GM23338 (cell line): ENCODE data around the gene PIKFYVE. TPM values are rescaled to one million over a fixed set of nuclear protein-coding genes. Genes with fewer than 3 reads are reported as not detected.

Experiments
- ATAC-seq: fragments of 200-7000 bp; cut with Tn5 transposase; 3 replicates; pipeline ENCODE4 v1.9.1; 2020
- DNase-seq: peaks from one replicate; pipeline ENCODE4 v3.0.0-alpha.2; 2015; ENCODE audit warnings: low spot score
- H2AFZ ChIP-seq: fragments of 200-600 bp; sonication (generic); 2 replicates; pipeline ENCODE4 v1.8.0; 2016; ENCODE audit warnings: antibody characterized with exemption, mild to moderate bottlenecking, moderate library complexity
- H3F3A ChIP-seq: fragments of 200-600 bp; sonication (generic); replicated peaks from 2 replicates; pipeline ENCODE4 v1.8.0; 2017; ENCODE audit warnings: antibody characterized with exemption, mixed run types, low read depth
- H3K27ac ChIP-seq: fragments of 200-600 bp; sonication (generic); 2 replicates; pipeline ENCODE4 v1.6.1; 2016; ENCODE audit warnings: low read depth
- H3K27me3 ChIP-seq: fragments of 200-600 bp; sonication (generic); 2 replicates; pipeline ENCODE4 v1.8.0; 2016; ENCODE audit warnings: mild to moderate bottlenecking, mixed run types, moderate library complexity; ENCODE audit not compliant: insufficient read depth
- H3K36me3 ChIP-seq: fragments of 200-600 bp; sonication (generic); 2 replicates; pipeline ENCODE4 v1.8.0; 2016; ENCODE audit warnings: mild to moderate bottlenecking; ENCODE audit not compliant: insufficient read depth
- H3K4me1 ChIP-seq: fragments of 200-600 bp; sonication (generic); 2 replicates; pipeline ENCODE4 v1.8.0; 2016; ENCODE audit warnings: mild to moderate bottlenecking, moderate library complexity; ENCODE audit not compliant: insufficient read depth
- H3K4me2 ChIP-seq: fragments of 200-600 bp; sonication (generic); 2 replicates; pipeline ENCODE4 v1.7.1; 2017; ENCODE audit warnings: mixed run types
- H3K4me3 ChIP-seq: fragments of 200-600 bp; sonication (generic); 2 replicates; pipeline ENCODE4 v1.6.1; 2016; ENCODE audit warnings: mixed run types
- H3K79me2 ChIP-seq: fragments of 200-600 bp; sonication (generic); replicated peaks from 2 replicates; pipeline ENCODE4 v1.8.0; 2017; ENCODE audit warnings: mild to moderate bottlenecking; ENCODE audit not compliant: insufficient read depth
- H3K9me2 ChIP-seq: fragments of 200-600 bp; sonication (generic); 2 replicates; pipeline ENCODE4 v1.8.0; 2017; ENCODE audit not compliant: insufficient read depth
- H4K20me1 ChIP-seq: fragments of 200-600 bp; sonication (generic); replicated peaks from 2 replicates; pipeline ENCODE4 v1.8.0; 2017; ENCODE audit warnings: mild to moderate bottlenecking; ENCODE audit not compliant: insufficient read depth
- H3K27ac Mint-ChIP-seq: 2 replicates; pipeline ENCODE4 v1.8.0; 2020; ENCODE audit warnings: inconsistent platforms, mild to moderate bottlenecking, moderate library complexity, mixed read lengths
- H3K27me3 Mint-ChIP-seq: 3 replicates; pipeline ENCODE4 v1.8.0; 2022; ENCODE audit warnings: low read depth, mild to moderate bottlenecking, moderate library complexity, mixed read lengths, inconsistent platforms; ENCODE audit not compliant: insufficient read depth, poor library complexity
- H3K36me3 Mint-ChIP-seq: 3 replicates; pipeline ENCODE4 v1.8.0; 2021; ENCODE audit warnings: low read depth, mild to moderate bottlenecking, inconsistent platforms, moderate library complexity, mixed read lengths
- H3K4me1 Mint-ChIP-seq: 3 replicates; pipeline ENCODE4 v1.8.0; 2020; ENCODE audit warnings: mild to moderate bottlenecking, inconsistent platforms, mixed read lengths
- H3K4me3 Mint-ChIP-seq: 3 replicates; pipeline ENCODE4 v1.8.0; 2021; ENCODE audit warnings: moderate library complexity, mild to moderate bottlenecking, inconsistent platforms, mixed read lengths
- H3K9me3 Mint-ChIP-seq: 3 replicates; pipeline ENCODE4 v1.8.0; 2020; ENCODE audit warnings: moderate library complexity, mild to moderate bottlenecking, inconsistent platforms, mixed read lengths
- CREB1 ChIP-seq: fragments of 250-450 bp; sonication (Bioruptor Pico); IDR thresholded peaks from 2 replicates; pipeline ENCODE4 v1.5.0; 2020; ENCODE audit warnings: low read depth, mild to moderate bottlenecking, moderate library complexity
- CTCF ChIP-seq, 2 experiments: fragments of 200-600 bp in 1 of 2; sonication (generic) in 1 of 2; conservative IDR thresholded peaks; 2 replicates each; pipeline versions ENCODE4 v1.5.1 to v1.6.1; 2016 to 2017; ENCODE audit warnings: antibody characterized with exemption in 2 of 2, low read depth in 2 of 2, mild to moderate bottlenecking in 2 of 2, moderate library complexity in 1 of 2
- ETS1 ChIP-seq: IDR thresholded peaks from 2 replicates; pipeline ENCODE4 v1.6.1; 2016; ENCODE audit warnings: antibody characterized with exemption
- EZH2 ChIP-seq: fragments of 200-600 bp; sonication (generic); IDR thresholded peaks from one replicate; pipeline ENCODE4 v1.8.0; 2017; ENCODE audit warnings: antibody characterized with exemption, mild to moderate bottlenecking, low read depth; ENCODE audit not compliant: unreplicated experiment
- EZH2phosphoT487 ChIP-seq: fragments of 200-600 bp; sonication (generic); IDR thresholded peaks from one replicate; pipeline ENCODE4 v1.8.1; 2018; ENCODE audit warnings: antibody characterized with exemption; ENCODE audit not compliant: unreplicated experiment
- JUNB ChIP-seq: IDR thresholded peaks from one replicate; pipeline ENCODE4 v1.6.1; 2016; ENCODE audit warnings: antibody characterized with exemption; ENCODE audit not compliant: unreplicated experiment
- NANOG ChIP-seq: IDR thresholded peaks from 2 replicates; pipeline ENCODE4 v1.6.1; 2016; ENCODE audit warnings: antibody characterized with exemption, borderline replicate concordance
- POLR2AphosphoS5 ChIP-seq: IDR thresholded peaks from 2 replicates; pipeline ENCODE4 v1.6.1; 2016; ENCODE audit warnings: antibody characterized with exemption, low read depth
- REST ChIP-seq: IDR thresholded peaks from one replicate; pipeline ENCODE4 v1.6.1; 2018; ENCODE audit warnings: antibody characterized with exemption; ENCODE audit not compliant: unreplicated experiment
- STAT1 ChIP-seq: IDR thresholded peaks from one replicate; pipeline ENCODE4 v1.6.1; 2016; ENCODE audit warnings: antibody characterized with exemption; ENCODE audit not compliant: unreplicated experiment
- ZNF114 ChIP-seq: fragments of 250-450 bp; sonication (Bioruptor Pico); IDR thresholded peaks from 2 replicates; pipeline ENCODE4 v1.5.0; 2020; ENCODE audit warnings: mild to moderate bottlenecking, moderate library complexity
- ZNF331 ChIP-seq: fragments of 250-450 bp; sonication (Bioruptor Pico); IDR thresholded peaks from 2 replicates; pipeline ENCODE4 v1.5.0; 2020; ENCODE audit warnings: low read depth, mild to moderate bottlenecking, moderate library complexity
- ZNF462 ChIP-seq: fragments of 250-450 bp; sonication (Bioruptor Pico); IDR thresholded peaks from 2 replicates; pipeline ENCODE4 v1.5.0; 2020; ENCODE audit warnings: mild to moderate bottlenecking, moderate library complexity
- polyA plus RNA-seq: library from polyadenylated mRNA; unstranded; fragments of >200 nt; fragmentation: Nextera tagmentation; extraction: Ambion mirVana; gene quantifications from 2 replicates; pipeline ENCODE4 v1.2.1, GENCODE V29; 2016
- total RNA-seq: library from RNA; depleted of rRNA; stranded (reverse); fragments of >200 nt; shearing (Covaris generic); gene quantifications from 2 replicates; pipeline ENCODE4 v1.2.3, GENCODE V29; 2014

PIKFYVE gene
- total and polyA plus RNA-seq, 2 experiments from 2014 or later = 15.1 to 48.0 TPM

GRCh38 chr2:208295834-208296233 lies 29.8 kb downstream of the PIKFYVE start (continued):
- TF ChIP-seq CREB1 (CRISPR knock-in tag) = no peak
- TF ChIP-seq NANOG = no peak

- no peak for DNase-seq
- no peaks in the 10 kb centered on the region for H3K4me1 ChIP-seq
- H3K36me3 ChIP-seq = peaks cover 38% of the 10 kb centered on the region
- peaks cover 31% of the 10 kb centered on the region for H3K79me2 ChIP-seq
- Mint-ChIP-seq H3K27me3 (no peaks in the 10 kb centered on the region), H3K36me3 (peaks cover 42% of the 10 kb centered on the region), H3K9me3 (no peaks in the 10 kb centered on the region), H3K4me3 (no peak overlapping the region), H3K4me1 (no peaks in the 10 kb centered on the region; the same call in 1 of the 3 replicates), H3K27ac (no peak overlapping the region; the same call in 1 of the 2 replicates)
- TF ChIP-seq CTCF (conservative IDR thresholded peaks at IDR 0.05; ENCODE audit: low read depth in 2 of 2) (no peak), EZH2phosphoT487 (no peak), ZNF462 (CRISPR knock-in tag) (no peak), ZNF114 (CRISPR knock-in tag) (no peak), NANOG (no peak), EZH2 (no peak), ZNF331 (no peak), REST (no peak), JUNB (no peak), POLR2AphosphoS5 (no peak), ETS1 (no peak), STAT1 (no peak), CREB1 (CRISPR knock-in tag) (no peak)
- H3K9me2 ChIP-seq = no peaks in the 10 kb centered on the region
- no peaks in the 10 kb centered on the region for H3K27me3 ChIP-seq
- no peak for ATAC-seq
- H3K4me3 ChIP-seq = no peak overlapping the region
- no peaks in the 10 kb centered on the region for H3F3A ChIP-seq
- H4K20me1 ChIP-seq = peaks cover 8% of the 10 kb centered on the region; the same call in 1 of the 2 replicates
- H3K27ac ChIP-seq = no peak overlapping the region
- H2AFZ ChIP-seq = no peak overlapping the region
- no peak overlapping the region for H3K4me2 ChIP-seq
Observed at GRCh38 chr2:208296610-208297009, 30.6 kb downstream of the PIKFYVE start.
